ENCODE results near the gene NPAS3.

GRCh38 chr14:33480071-33480886 lies 541.6 kb downstream of the NPAS3 start:
- TF ChIP-seq CTCF (conservative IDR thresholded peaks at IDR 0.05 in 1 of 2, IDR thresholded peaks at IDR 0.05 in 1 of 2; ENCODE audit: low read depth in 1 of 2, low read length in 2 of 2) = no peak
- no peak for TF ChIP-seq EZH2 (IDR thresholded peaks at IDR 0.05; ENCODE audit: low read length, missing control alignments)
